NCI-H2081 treated with DMSO at 0.1 percent for 48 hours (cell line): ENCODE data around the gene TDRD9.

Experiments
- DNase-seq: peaks from one replicate; lab custom pipeline; 2025; lab: John Stamatoyannopoulos, UW

Gene TDRD9

GRCh38 chr14:104101651-104102281 is 173.5 kb downstream of the TDRD9 start:
- DNase-seq, result no peak
